HG03159 (cell line): ENCODE measurements around the gene GALNT15.

Source experiments
- ATAC-seq: cut with Tn5 transposase; IDR thresholded peaks from one replicate; pipeline ENCODE4 v1.9.1; 2021; ENCODE audit warnings: mild to moderate bottlenecking, moderate library complexity; ENCODE audit not compliant: unreplicated experiment

The GALNT15 gene

GRCh38 chr3:16249886-16250285 lies 75.4 kb downstream of the GALNT15 start:
- no peak for ATAC-seq

GRCh38 chr3:16251316-16252085 lies 77.0 kb downstream of the GALNT15 start:
- ATAC-seq = no peak

GRCh38 chr3:16252243-16252978 lies 77.9 kb downstream of the GALNT15 start:
- ATAC-seq = no peak

GRCh38 chr3:16252988-16253387 lies 78.5 kb downstream of the GALNT15 start:
- ATAC-seq = no peak

- no peak for ATAC-seq
These were observed 79.1 kb downstream of the GALNT15 start for GRCh38 chr3:16253601-16254000.

GRCh38 chr3:16254916-16255315 lies 80.4 kb downstream of the GALNT15 start:
- no peak for ATAC-seq

- no peak for ATAC-seq
These were observed 80.8 kb downstream of the GALNT15 start for GRCh38 chr3:16255326-16255725.

- no peak for ATAC-seq
These were observed 81.2 kb downstream of the GALNT15 start for GRCh38 chr3:16255726-16256125.

GRCh38 chr3:16257309-16257708 lies 82.8 kb downstream of the GALNT15 start:
- ATAC-seq = no peak

- ATAC-seq = no peak
These were observed 83.7 kb downstream of the GALNT15 start for GRCh38 chr3:16258177-16258576.

- ATAC-seq = no peak
These were observed 84.4 kb downstream of the GALNT15 start for GRCh38 chr3:16258866-16259265.

- no peak for ATAC-seq
These were observed 85.6 kb downstream of the GALNT15 start for GRCh38 chr3:16260046-16260445.

- ATAC-seq = no peak
These were observed 87.7 kb downstream of the GALNT15 start for GRCh38 chr3:16262174-16262573.

GRCh38 chr3:16264174-16264707 lies 89.8 kb downstream of the GALNT15 start:
- ATAC-seq = peak; percentile 1

GRCh38 chr3:16264708-16265454 lies 90.4 kb downstream of the GALNT15 start, which contains the start of the genes DPH3 and OXNAD1:
TSS of gene DPH3 (minus strand) at chr3:16264943. CDS start at chr3:16264876, 67 bp downstream.
TSS of gene OXNAD1 (plus strand) at chr3:16265212. CDS start at chr3:16270953, 5,741 bp downstream.
- ATAC-seq = peak; percentile 97

GRCh38 chr3:16265455-16265786 lies 90.9 kb downstream of the GALNT15 start:
- no peak for ATAC-seq

GRCh38 chr3:16266714-16267113 lies 92.2 kb downstream of the GALNT15 start:
- no peak for ATAC-seq

GRCh38 chr3:16270855-16271254 lies 96.4 kb downstream of the GALNT15 start:
- no peak for ATAC-seq

GRCh38 chr3:16272588-16272987 lies 98.1 kb downstream of the GALNT15 start:
- ATAC-seq = no peak

- no peak for ATAC-seq
These were observed 99.4 kb downstream of the GALNT15 start for GRCh38 chr3:16273867-16274266.

- no peak for ATAC-seq
These were observed 103.0 kb downstream of the GALNT15 start for GRCh38 chr3:16277471-16277870.
